HEK293 (cell line): Measurements from ENCODE around the gene ARFGEF2.

ENCODE experiments used
- CTCF ChIP-seq: fragments of 450-650 bp; formaldehyde crosslinking; IDR thresholded peaks from 2 replicates; pipeline ENCODE4 v1.5.1; 2016; ENCODE audit warnings: missing biosample characterization, missing genetic modification characterization
- ZFP41 ChIP-seq: fragments of 450-650 bp; formaldehyde crosslinking; IDR thresholded peaks from 2 replicates; pipeline ENCODE4 v1.5.1; 2016; ENCODE audit warnings: missing biosample characterization, missing genetic modification characterization, borderline replicate concordance
- TF ChIP-seq, protein P1 (sequence below): fragments of 450-650 bp; formaldehyde crosslinking; IDR thresholded peaks from 2 replicates; pipeline ENCODE4 v1.5.1; 2017; ENCODE audit warnings: missing biosample characterization, missing genetic modification characterization

GRCh38 chr20:49006446-49006980 is 85.0 kb downstream of the ARFGEF2 start:
- TF ChIP-seq ZFP41 (tag by site-specific recombination) = no peak
- TF ChIP-seq, protein P1, sequence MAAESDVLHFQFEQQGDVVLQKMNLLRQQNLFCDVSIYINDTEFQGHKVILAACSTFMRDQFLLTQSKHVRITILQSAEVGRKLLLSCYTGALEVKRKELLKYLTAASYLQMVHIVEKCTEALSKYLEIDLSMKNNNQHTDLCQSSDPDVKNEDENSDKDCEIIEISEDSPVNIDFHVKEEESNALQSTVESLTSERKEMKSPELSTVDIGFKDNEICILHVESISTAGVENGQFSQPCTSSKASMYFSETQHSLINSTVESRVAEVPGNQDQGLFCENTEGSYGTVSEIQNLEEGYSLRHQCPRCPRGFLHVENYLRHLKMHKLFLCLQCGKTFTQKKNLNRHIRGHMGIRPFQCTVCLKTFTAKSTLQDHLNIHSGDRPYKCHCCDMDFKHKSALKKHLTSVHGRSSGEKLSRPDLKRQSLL = no peak
- TF ChIP-seq CTCF (tag by site-specific recombination) = no peak
